Endothelial cell of umbilical vein (primary cell): Measurements from ENCODE around the gene ADTRP.

ENCODE experiments used
- CTCF ChIP-seq, 2 donors: IDR thresholded peaks; 1 replicate in 1 of 2; 2 replicates in 1 of 2; pipeline ENCODE4 v1.5.1; 2011; ENCODE audit warnings: low read length in 2 of 2, mild to moderate bottlenecking in 2 of 2, moderate library complexity in 2 of 2, control low read depth in 1 of 2, inconsistent platforms in 1 of 2, low read depth in 1 of 2; ENCODE audit not compliant: insufficient read depth in 1 of 2; ENCODE audit errors: extremely low read depth in 1 of 2
- POLR2A ChIP-seq: IDR thresholded peaks from 2 replicates; pipeline ENCODE4 v1.6.1; 2012; ENCODE audit warnings: low read depth, mild to moderate bottlenecking, control low read depth, low read length
- POLR2AphosphoS5 ChIP-seq: IDR thresholded peaks from 2 replicates; pipeline ENCODE4 v1.6.1; 2012; ENCODE audit warnings: low read depth, mild to moderate bottlenecking, control low read depth, low read length, moderate library complexity; ENCODE audit not compliant: insufficient read depth
- TF ChIP-seq, protein P1 (sequence below): IDR thresholded peaks from 2 replicates; pipeline ENCODE4 v1.6.1; 2011; ENCODE audit not compliant: insufficient read depth, insufficient read length

- TF ChIP-seq, protein P1, sequence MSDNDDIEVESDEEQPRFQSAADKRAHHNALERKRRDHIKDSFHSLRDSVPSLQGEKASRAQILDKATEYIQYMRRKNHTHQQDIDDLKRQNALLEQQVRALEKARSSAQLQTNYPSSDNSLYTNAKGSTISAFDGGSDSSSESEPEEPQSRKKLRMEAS: no peak
- TF ChIP-seq CTCF (IDR thresholded peaks at IDR 0.05; ENCODE audit: extremely low read depth in 1 of 2, insufficient read depth in 1 of 2, low read depth in 1 of 2, low read length in 2 of 2) (no peak), POLR2A (no peak), POLR2AphosphoS5 (no peak)
Observed at GRCh38 chr6:11778648-11779328, at the start of gene ADTRP.
